GM19468 (cell line): ENCODE results near the gene DECR2.

Source experiments
- ATAC-seq: cut with Tn5 transposase; IDR thresholded peaks from one replicate; pipeline ENCODE4 v1.9.1; 2021; ENCODE audit warnings: mild to moderate bottlenecking, moderate library complexity, moderate number of reproducible peaks; ENCODE audit not compliant: unreplicated experiment; ENCODE audit errors: extremely low read depth

The DECR2 gene

DNA sequence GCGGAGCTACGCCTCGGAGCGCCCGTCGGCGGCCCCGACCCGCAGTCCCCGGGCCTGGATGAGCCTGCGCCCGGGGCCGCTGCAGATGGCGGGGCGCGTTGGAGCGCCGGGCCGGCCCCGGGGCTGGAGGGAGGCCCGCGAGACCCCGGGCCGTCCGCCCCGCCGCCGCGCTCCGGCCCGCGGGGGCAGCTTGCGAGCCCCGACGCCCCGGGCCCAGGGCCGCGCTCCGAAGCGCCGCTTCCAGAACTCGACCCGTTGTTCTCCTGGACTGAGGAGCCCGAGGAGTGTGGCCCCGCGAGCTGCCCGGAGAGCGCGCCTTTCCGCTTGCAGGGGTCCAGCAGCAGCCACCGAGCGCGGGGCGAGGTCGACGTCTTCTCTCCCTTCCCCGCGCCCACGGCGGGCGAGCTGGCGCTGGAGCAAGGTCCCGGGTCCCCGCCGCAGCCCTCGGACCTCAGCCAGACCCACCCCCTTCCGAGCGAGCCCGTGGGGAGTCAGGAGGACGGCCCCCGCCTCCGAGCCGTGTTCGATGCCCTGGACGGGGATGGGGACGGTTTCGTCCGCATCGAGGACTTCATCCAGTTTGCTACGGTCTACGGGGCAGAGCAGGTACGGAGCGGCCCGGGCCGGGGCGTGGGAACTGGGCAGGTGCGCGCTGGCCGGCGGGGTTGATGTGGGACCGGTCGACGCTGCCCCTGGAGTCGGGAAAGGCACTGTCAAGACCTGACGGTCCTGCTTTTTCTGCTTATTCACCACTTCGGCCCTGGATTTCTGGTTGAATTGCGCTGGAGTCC, 24.6 kb downstream of the DECR2 start:
- no peak for ATAC-seq

- ATAC-seq = no peak
Measured at GRCh38 chr16:426906-427249, 25.2 kb downstream of the DECR2 start.

- no peak for ATAC-seq
Measured at GRCh38 chr16:427250-427649, 25.6 kb downstream of the DECR2 start.

DNA sequence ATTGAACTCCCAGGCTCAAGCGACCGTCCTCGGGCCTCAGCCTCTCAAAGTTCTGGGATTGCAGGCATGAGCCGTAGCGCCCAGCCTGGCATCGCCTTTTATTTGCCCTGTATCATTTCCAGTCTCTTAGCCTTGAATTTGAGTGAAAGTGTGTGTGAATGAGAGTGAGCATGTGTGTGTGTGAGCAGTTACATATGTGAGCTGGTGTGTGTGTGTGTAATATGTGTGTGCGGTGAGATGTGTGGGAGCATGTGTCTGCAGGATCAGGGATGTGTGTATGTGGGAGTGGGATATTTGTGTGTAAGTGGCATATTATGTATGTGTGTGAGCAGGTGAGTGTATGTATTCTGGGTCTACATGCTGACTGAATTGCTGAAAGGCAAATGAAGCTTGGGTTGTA, 29.2 kb downstream of the DECR2 start:
- no peak for ATAC-seq

- ATAC-seq = no peak
Measured at GRCh38 chr16:440627-441026, 38.9 kb downstream of the DECR2 start.

GRCh38 chr16:441447-441846, 39.8 kb downstream of the DECR2 start:
- ATAC-seq = no peak

GRCh38 chr16:442976-443375, 41.3 kb downstream of the DECR2 start:
- no peak for ATAC-seq

GRCh38 chr16:444027-444426, 42.3 kb downstream of the DECR2 start:
- ATAC-seq = no peak

DNA sequence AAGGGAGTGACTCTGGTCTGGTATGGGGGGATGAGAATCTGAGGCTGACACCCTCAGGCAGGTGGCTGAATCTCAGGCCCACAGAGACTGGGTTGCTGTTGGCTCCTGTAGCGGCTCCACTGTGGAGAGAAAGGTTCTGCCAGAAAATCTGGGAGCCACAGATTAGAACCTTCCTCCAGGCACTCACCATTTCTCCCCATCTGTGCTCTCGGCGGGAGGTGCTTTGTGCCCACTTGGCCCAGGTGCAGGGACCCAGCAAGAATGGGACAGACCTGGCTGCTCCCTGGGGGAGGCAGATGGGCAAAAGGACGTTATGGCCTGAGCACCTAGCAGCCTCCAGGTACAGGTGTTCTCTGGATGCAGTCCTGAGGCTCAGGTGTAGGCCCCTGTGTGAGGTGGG, 43.9 kb downstream of the DECR2 start:
- no peak for ATAC-seq

GRCh38 chr16:450385-450784, 48.7 kb downstream of the DECR2 start:
- ATAC-seq = no peak

DNA sequence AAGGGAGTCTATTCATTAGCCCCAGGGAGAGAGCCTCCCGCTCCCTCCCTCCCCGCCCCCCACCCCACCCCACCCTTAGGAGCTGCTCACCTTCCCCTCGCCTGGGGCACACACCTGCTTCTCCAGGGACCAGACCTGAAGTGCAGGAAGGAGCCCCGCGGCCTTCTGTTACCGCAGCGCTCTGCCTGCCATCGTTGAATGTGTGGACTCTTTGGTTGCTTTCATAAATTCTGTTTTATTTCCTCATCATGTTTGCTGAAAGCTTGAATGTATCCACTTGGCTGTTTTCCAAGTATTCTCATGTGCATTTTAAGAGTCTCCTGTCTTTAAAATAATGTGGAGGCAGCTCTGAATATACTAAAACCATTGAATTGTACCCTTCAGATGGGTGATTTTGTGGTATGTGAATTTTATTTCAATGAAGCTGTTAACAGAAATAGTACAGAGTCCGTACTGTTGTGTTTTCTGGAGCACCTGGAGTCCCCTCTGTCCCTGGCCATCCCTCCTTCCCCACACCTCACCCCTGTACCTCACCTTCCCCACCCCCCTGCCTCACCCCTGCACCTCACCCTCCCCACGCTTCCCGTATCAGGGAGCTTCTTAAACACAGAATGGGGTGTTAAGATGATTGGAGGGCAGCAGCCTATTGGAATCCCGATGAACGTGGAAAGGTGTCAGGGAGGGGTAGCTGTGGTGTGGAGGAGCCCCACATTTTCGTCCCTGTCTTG, 49.3 kb downstream of the DECR2 start:
- ATAC-seq = no peak

DNA sequence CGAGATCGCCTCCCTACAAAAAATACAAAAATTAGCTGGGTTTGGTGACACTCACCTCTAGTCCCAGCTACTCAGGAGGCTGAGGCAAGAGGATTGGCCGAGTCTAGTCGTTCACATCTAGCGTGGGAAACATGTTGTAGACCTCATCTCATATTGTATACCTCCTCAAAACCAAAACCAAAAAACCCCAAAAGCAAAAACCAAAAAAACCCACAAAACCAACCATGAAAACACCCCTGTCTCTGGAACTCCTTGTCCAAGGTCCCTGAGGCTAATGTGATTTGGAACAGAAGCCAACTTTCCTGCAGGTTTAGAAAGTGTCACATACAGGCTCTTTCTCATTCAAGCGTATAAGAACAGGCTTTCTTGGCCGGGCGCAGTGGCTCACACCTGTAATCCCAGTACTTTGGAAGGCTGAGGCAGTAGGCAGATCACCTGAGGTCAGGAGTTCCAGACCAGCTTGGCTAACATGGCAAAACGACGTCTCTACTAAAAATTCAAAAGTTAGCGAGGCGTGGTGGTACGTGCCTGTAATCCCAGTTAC, 52.8 kb downstream of the DECR2 start:
- no peak for ATAC-seq

- no peak for ATAC-seq
Measured at GRCh38 chr16:455453-455852, 53.8 kb downstream of the DECR2 start.

DNA sequence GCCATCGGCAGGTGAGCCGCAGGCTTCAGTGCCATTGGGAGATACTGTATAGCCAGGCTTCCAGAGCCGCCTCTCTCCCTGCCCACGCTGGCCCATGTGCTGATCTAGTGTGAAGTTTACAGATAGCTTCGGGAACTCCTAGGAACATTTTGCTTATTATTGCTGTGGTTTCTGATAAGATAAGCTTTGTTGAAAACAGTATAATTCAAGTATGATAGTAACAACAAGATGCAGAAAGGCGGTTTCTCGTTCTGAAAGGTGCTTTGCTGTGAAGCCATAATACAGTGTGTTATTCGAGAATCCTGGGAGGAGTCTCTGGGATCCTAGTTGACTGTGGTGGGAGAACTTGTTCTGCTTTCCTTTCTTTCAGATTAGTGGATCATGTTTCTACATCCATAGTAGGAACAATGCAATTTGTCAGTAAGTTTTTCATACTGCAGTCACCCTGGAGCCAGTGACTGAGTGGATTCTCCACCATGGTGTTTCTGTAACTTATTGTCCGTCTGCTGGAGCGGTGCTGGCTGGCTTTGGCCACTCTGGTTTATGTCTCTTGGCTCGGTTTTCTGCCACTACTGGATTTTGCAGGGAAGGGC, 55.3 kb downstream of the DECR2 start:
- ATAC-seq = no peak

DNA sequence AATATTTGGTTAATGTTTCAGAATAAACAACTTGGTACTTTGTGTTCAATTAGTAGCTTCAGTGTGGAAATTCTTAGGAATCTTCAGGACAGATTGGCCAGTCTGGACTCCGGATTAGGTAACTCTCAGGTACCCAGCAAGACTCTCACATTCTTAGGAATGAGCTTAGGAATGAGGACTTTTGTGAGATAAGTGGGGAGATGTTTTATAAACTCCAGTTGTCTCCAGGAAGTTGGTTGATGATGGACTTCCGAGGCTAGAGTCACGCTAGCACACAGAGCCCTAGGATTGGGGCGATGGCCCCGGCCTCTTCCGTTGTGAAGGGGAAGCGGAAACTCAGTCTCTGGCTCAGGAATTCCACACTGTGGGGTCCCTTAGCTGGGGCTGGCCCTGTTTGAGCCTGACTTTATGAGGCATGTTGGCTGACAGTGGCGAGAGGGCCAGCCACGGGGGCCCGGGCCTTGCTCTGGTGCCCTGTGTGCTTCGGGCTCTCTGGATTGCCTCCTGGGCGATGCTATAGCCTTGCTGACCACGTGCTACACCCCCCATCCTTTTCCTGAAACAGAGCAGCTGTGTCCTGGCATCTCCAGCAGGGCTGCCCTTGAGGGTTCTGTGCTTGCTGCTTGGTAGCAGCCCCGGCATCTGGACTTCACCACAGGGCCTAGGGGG, 56.2 kb downstream of the DECR2 start:
- ATAC-seq = no peak

DNA sequence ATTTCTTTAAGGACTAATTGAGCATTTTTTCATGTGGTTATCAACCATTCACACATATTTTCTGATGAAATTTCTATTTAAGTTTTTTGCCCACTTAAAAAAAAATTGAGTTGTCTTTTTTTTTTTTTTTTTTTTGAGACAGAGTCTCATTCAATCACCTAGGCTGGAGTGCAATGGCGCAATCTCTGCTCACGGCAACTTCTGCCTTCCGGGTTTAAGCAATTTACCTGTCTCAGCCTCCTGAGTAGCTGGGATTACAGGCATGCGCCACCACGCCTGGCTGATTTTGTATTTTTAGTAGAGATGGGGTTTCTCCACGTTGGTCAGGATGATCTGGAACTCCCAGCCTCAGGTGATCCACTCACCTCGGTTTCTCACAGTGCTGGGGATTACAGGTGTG, 58.1 kb downstream of the DECR2 start:
- no peak for ATAC-seq

DNA sequence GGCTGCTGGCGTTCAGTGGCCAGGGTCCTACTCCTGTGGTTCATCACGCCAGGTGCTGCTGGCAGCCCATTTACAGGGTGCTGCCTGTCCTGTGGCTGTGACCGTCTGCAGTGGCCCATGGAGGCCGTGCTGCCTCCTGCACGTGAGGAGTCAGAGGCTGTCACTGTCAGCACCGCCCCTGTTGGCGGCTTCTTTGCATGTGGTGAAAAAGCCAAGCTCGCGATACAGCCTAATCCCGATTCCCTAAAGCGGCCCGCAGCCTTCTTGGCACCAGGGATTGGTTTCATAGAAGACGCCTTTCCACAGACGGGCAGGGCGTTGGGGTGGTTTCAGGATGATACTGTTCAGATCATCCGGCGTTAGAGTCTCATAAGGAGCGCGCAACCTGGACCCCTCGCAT, 59.1 kb downstream of the DECR2 start:
- ATAC-seq = no peak
